ENCODE data around the gene ABCG1.

DNA sequence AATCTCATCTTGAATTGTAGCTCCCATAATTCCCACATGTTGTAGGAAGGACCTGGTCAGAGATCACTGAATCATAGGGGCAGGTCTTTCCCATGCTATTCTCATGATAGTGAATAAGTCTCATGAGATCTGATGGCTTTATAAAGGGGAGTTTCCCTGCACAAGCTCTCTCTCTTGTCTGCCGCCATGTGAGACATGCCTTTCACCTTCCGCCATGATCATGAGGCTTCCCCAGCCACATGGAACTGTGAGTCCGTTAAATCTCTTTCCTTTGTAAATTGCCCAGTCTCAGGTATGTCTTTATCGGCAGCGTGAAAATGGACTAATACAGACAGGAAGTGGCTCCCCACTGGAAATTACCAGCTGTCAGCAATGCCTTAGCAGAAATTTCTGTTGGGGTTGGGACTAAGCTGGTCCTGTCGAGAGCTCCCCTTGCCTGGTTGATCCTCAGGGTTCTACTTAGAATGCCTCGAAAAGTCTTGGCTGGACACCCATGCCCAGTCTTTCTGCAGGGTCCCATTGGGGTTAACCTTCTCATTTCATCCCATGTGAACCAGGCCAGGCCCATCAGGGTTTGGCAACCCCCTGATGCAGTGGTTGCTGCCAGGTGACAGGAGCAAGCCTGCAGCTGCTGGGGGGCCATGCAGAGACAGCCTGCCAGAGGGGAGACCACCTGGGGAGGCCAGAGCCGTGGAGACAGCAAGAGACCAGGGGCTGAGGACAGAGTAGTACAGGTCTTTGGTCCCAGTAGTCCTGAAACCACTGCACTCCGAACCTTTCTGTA is 2.8 kb upstream of the ABCG1 start:
- no peak for TF ChIP-seq EP300 (IDR thresholded peaks at IDR 0.05)
- TF ChIP-seq, protein P1, sequence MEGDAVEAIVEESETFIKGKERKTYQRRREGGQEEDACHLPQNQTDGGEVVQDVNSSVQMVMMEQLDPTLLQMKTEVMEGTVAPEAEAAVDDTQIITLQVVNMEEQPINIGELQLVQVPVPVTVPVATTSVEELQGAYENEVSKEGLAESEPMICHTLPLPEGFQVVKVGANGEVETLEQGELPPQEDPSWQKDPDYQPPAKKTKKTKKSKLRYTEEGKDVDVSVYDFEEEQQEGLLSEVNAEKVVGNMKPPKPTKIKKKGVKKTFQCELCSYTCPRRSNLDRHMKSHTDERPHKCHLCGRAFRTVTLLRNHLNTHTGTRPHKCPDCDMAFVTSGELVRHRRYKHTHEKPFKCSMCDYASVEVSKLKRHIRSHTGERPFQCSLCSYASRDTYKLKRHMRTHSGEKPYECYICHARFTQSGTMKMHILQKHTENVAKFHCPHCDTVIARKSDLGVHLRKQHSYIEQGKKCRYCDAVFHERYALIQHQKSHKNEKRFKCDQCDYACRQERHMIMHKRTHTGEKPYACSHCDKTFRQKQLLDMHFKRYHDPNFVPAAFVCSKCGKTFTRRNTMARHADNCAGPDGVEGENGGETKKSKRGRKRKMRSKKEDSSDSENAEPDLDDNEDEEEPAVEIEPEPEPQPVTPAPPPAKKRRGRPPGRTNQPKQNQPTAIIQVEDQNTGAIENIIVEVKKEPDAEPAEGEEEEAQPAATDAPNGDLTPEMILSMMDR (IDR thresholded peaks at IDR 0.05) = no peak
- no peak for TF ChIP-seq POLR2A (IDR thresholded peaks at IDR 0.05)
- no peak for TF ChIP-seq POLR2AphosphoS5 (IDR thresholded peaks at IDR 0.05)

Data from suprapubic skin (tissue), 4 donors.